ENCODE results near the gene ABCB6. TPM values are rescaled to one million over a fixed set of nuclear protein-coding genes. Genes with fewer than 3 reads are reported as not detected.

Gene ABCB6
- polyA plus RNA-seq, 1 donor (not counting 4 experiments of a cell fraction or from before 2014, with no cell fraction given) = 10.5 TPM

- no peak overlapping the region for H3K9ac ChIP-seq (ENCODE audit: control insufficient read depth, extremely low read depth, insufficient read depth, low read length)
- H4K20me1 ChIP-seq (ENCODE audit: control insufficient read depth, extremely low read depth, insufficient read depth, low read length) = no peaks in the 10 kb centered on the region
- FAIRE-seq = no peak
- no peak overlapping the region for H3K4me3 ChIP-seq (ENCODE audit: control insufficient read depth in 2 of 3, extremely low read depth in 1 of 3, insufficient read depth in 2 of 3, low read depth in 1 of 3, low read length in 3 of 3)
- no peaks in the 10 kb centered on the region for H3K9me3 ChIP-seq (ENCODE audit: control insufficient read depth, low read depth, low read length)
- TF ChIP-seq EZH2 (IDR thresholded peaks at IDR 0.05; ENCODE audit: low read length) (no peak), CTCF (optimal IDR thresholded peaks at IDR 0.05 in 1 of 3, IDR thresholded peaks at IDR 0.05 in 1 of 3, conservative IDR thresholded peaks at IDR 0.05 in 1 of 3; ENCODE audit: extremely low read depth in 1 of 3, insufficient read depth in 2 of 3, low read length in 3 of 3) (no peak)
- H3K27ac ChIP-seq (ENCODE audit: control insufficient read depth, insufficient read depth, low read length) = no peak overlapping the region
- peaks cover 15 to 19% of the 10 kb centered on the region in 2 experiments for H3K36me3 ChIP-seq (ENCODE audit: control insufficient read depth in 2 of 2, extremely low read depth in 1 of 2, insufficient read depth in 2 of 2, low read length in 2 of 2)
- no peak overlapping the region for H2AFZ ChIP-seq (ENCODE audit: control insufficient read depth, low read length)
- H3K9me1 ChIP-seq (ENCODE audit: control insufficient read depth, extremely low read depth, insufficient read depth, low read length) = no peaks in the 10 kb centered on the region
- dilution Hi-C loops (cut with MboI; ENCODE audit: extremely low pct_ligation_motif_present, low sequenced_read_pairs) = no loop called here
- H3K27me3 ChIP-seq (ENCODE audit: control insufficient read depth, extremely low read depth, insufficient read depth, low read length) = no peaks in the 10 kb centered on the region
- DNase-seq (ENCODE audit: low read depth, low spot score) = no peak
- H3K4me2 ChIP-seq (ENCODE audit: control insufficient read depth, extremely low read depth, insufficient read depth, low read depth, low read length) = no peak overlapping the region
- peaks cover 11% of the 10 kb centered on the region for H3K4me1 ChIP-seq (ENCODE audit: control insufficient read depth, extremely low read depth, insufficient read depth, low read length)
- peaks cover 10% of the 10 kb centered on the region for H3K79me2 ChIP-seq (ENCODE audit: control insufficient read depth, insufficient read depth, low read length)
Observed at GRCh38 chr2:219172231-219173154, 46.3 kb downstream of the ABCB6 start.

GRCh38 chr2:219171231-219171651 lies 47.5 kb downstream of the ABCB6 start:
- TF ChIP-seq CTCF (optimal IDR thresholded peaks at IDR 0.05 in 1 of 3, IDR thresholded peaks at IDR 0.05 in 1 of 3, conservative IDR thresholded peaks at IDR 0.05 in 1 of 3; ENCODE audit: extremely low read depth in 1 of 3, insufficient read depth in 2 of 3, low read length in 3 of 3) = peak; percentile 61 to 84 (median 66)
- TF ChIP-seq EZH2 (IDR thresholded peaks at IDR 0.05; ENCODE audit: low read length) = no peak
- Histone ChIP-seq H3K4me2 (ENCODE audit: control insufficient read depth, extremely low read depth, insufficient read depth, low read depth, low read length) (no peak overlapping the region), H3K36me3 (ENCODE audit: control insufficient read depth in 2 of 2, extremely low read depth in 1 of 2, insufficient read depth in 2 of 2, low read length in 2 of 2) (peaks cover 15 to 19% of the 10 kb centered on the region in 2 experiments), H3K79me2 (ENCODE audit: control insufficient read depth, insufficient read depth, low read length) (peaks cover 8% of the 10 kb centered on the region), H3K9me1 (ENCODE audit: control insufficient read depth, extremely low read depth, insufficient read depth, low read length) (no peaks in the 10 kb centered on the region), H3K27me3 (ENCODE audit: control insufficient read depth, extremely low read depth, insufficient read depth, low read length) (no peaks in the 10 kb centered on the region), H3K9ac (ENCODE audit: control insufficient read depth, extremely low read depth, insufficient read depth, low read length) (no peak overlapping the region), H3K4me1 (ENCODE audit: control insufficient read depth, extremely low read depth, insufficient read depth, low read length) (peaks cover 8% of the 10 kb centered on the region), H3K4me3 (ENCODE audit: control insufficient read depth in 2 of 3, extremely low read depth in 1 of 3, insufficient read depth in 2 of 3, low read depth in 1 of 3, low read length in 3 of 3) (no peak overlapping the region), H3K27ac (ENCODE audit: control insufficient read depth, insufficient read depth, low read length) (no peak overlapping the region), H3K9me3 (ENCODE audit: control insufficient read depth, low read depth, low read length) (no peaks in the 10 kb centered on the region), H2AFZ (ENCODE audit: control insufficient read depth, low read length) (no peak overlapping the region), H4K20me1 (ENCODE audit: control insufficient read depth, extremely low read depth, insufficient read depth, low read length) (no peaks in the 10 kb centered on the region)
- dilution Hi-C loops (cut with MboI; ENCODE audit: extremely low pct_ligation_motif_present, low sequenced_read_pairs) = no loop called here
- FAIRE-seq = peak; percentile 79
- peak; percentile 42 for DNase-seq (ENCODE audit: low read depth, low spot score)
